ENCODE results near the gene BCL7B. TPM values are rescaled to one million over a fixed set of nuclear protein-coding genes. Genes with fewer than 3 reads are reported as not detected.
"Not testable (repeated sequence)": the region's sequence is repeated elsewhere in the genome, so short reads cannot be mapped to it uniquely, and the experiment has no call there.

The BCL7B gene
- polyA plus RNA-seq, 1 donor (not counting 4 experiments of a cell fraction or from before 2014, with no cell fraction given), result 41.0 TPM

- no peaks in the 10 kb centered on the region for H3K9me3 ChIP-seq (ENCODE audit: control insufficient read depth, low read depth, low read length)
- no peak overlapping the region for H3K4me3 ChIP-seq (ENCODE audit: control insufficient read depth in 2 of 3, extremely low read depth in 1 of 3, insufficient read depth in 2 of 3, low read depth in 1 of 3, low read length in 3 of 3)
- H3K4me2 ChIP-seq (ENCODE audit: control insufficient read depth, extremely low read depth, insufficient read depth, low read depth, low read length), result no peak overlapping the region
- dilution Hi-C loops (cut with MboI; ENCODE audit: extremely low pct_ligation_motif_present, low sequenced_read_pairs), result no loop called here
- no peaks in the 10 kb centered on the region for H3K27me3 ChIP-seq (ENCODE audit: control insufficient read depth, extremely low read depth, insufficient read depth, low read length)
- H3K79me2 ChIP-seq (ENCODE audit: control insufficient read depth, insufficient read depth, low read length), result no peaks in the 10 kb centered on the region
- no peak overlapping the region for H2AFZ ChIP-seq (ENCODE audit: control insufficient read depth, low read length)
- TF ChIP-seq EZH2 (IDR thresholded peaks at IDR 0.05; ENCODE audit: low read length), result no peak
- TF ChIP-seq CTCF (optimal IDR thresholded peaks at IDR 0.05 in 1 of 3, IDR thresholded peaks at IDR 0.05 in 1 of 3, conservative IDR thresholded peaks at IDR 0.05 in 1 of 3; ENCODE audit: extremely low read depth in 1 of 3, insufficient read depth in 2 of 3, low read length in 3 of 3), result no peak
- H3K9ac ChIP-seq (ENCODE audit: control insufficient read depth, extremely low read depth, insufficient read depth, low read length), result no peak overlapping the region
- FAIRE-seq, result no peak
- DNase-seq (ENCODE audit: low read depth, low spot score), result no peak
- H3K27ac ChIP-seq (ENCODE audit: control insufficient read depth, insufficient read depth, low read length), result no peak overlapping the region
- H4K20me1 ChIP-seq (ENCODE audit: control insufficient read depth, extremely low read depth, insufficient read depth, low read length), result no peaks in the 10 kb centered on the region
- peaks cover 2% of the 10 kb centered on the region for H3K4me1 ChIP-seq (ENCODE audit: control insufficient read depth, extremely low read depth, insufficient read depth, low read length)
- H3K36me3 ChIP-seq (ENCODE audit: control insufficient read depth in 2 of 2, extremely low read depth in 1 of 2, insufficient read depth in 2 of 2, low read length in 2 of 2), result peaks cover 0 to 2% of the 10 kb centered on the region in 2 experiments
- no peaks in the 10 kb centered on the region for H3K9me1 ChIP-seq (ENCODE audit: control insufficient read depth, extremely low read depth, insufficient read depth, low read length)
These were observed 26.7 kb downstream of the BCL7B start for GRCh38 chr7:73530800-73531199.

GRCh38 chr7:73526896-73527821 lies 30.3 kb downstream of the BCL7B start:
- no peaks in the 10 kb centered on the region for H3K9me1 ChIP-seq (ENCODE audit: control insufficient read depth, extremely low read depth, insufficient read depth, low read length)
- no peaks in the 10 kb centered on the region for H4K20me1 ChIP-seq (ENCODE audit: control insufficient read depth, extremely low read depth, insufficient read depth, low read length)
- no peak overlapping the region for H3K9ac ChIP-seq (ENCODE audit: control insufficient read depth, extremely low read depth, insufficient read depth, low read length)
- TF ChIP-seq EZH2 (IDR thresholded peaks at IDR 0.05; ENCODE audit: low read length) (no peak), CTCF (optimal IDR thresholded peaks at IDR 0.05 in 1 of 3, IDR thresholded peaks at IDR 0.05 in 1 of 3, conservative IDR thresholded peaks at IDR 0.05 in 1 of 3; ENCODE audit: extremely low read depth in 1 of 3, insufficient read depth in 2 of 3, low read length in 3 of 3) (no peak)
- H3K27ac ChIP-seq (ENCODE audit: control insufficient read depth, insufficient read depth, low read length), result no peak overlapping the region
- peaks cover 2% of the 10 kb centered on the region for H3K4me1 ChIP-seq (ENCODE audit: control insufficient read depth, extremely low read depth, insufficient read depth, low read length)
- no peak overlapping the region for H3K4me3 ChIP-seq (ENCODE audit: control insufficient read depth in 2 of 3, extremely low read depth in 1 of 3, insufficient read depth in 2 of 3, low read depth in 1 of 3, low read length in 3 of 3)
- dilution Hi-C loops (cut with MboI; ENCODE audit: extremely low pct_ligation_motif_present, low sequenced_read_pairs), result no loop called here
- no peak for DNase-seq (ENCODE audit: low read depth, low spot score)
- no peaks in the 10 kb centered on the region for H3K27me3 ChIP-seq (ENCODE audit: control insufficient read depth, extremely low read depth, insufficient read depth, low read length)
- FAIRE-seq, result no peak
- no peak overlapping the region for H3K4me2 ChIP-seq (ENCODE audit: control insufficient read depth, extremely low read depth, insufficient read depth, low read depth, low read length)
- H3K9me3 ChIP-seq (ENCODE audit: control insufficient read depth, low read depth, low read length), result no peaks in the 10 kb centered on the region
- no peaks in the 10 kb centered on the region for H3K79me2 ChIP-seq (ENCODE audit: control insufficient read depth, insufficient read depth, low read length)
- no peak overlapping the region for H2AFZ ChIP-seq (ENCODE audit: control insufficient read depth, low read length)
- no peaks in the 10 kb centered on the region for H3K36me3 ChIP-seq (ENCODE audit: control insufficient read depth in 2 of 2, extremely low read depth in 1 of 2, insufficient read depth in 2 of 2, low read length in 2 of 2)

- DNase-seq (ENCODE audit: low read depth, low spot score); H3K9ac ChIP-seq (ENCODE audit: control insufficient read depth, extremely low read depth, insufficient read depth, low read length); H3K27me3 ChIP-seq (ENCODE audit: control insufficient read depth, extremely low read depth, insufficient read depth, low read length); H3K36me3 ChIP-seq (ENCODE audit: control insufficient read depth in 2 of 2, extremely low read depth in 1 of 2, insufficient read depth in 2 of 2, low read length in 2 of 2); H3K9me1 ChIP-seq (ENCODE audit: control insufficient read depth, extremely low read depth, insufficient read depth, low read length); H2AFZ ChIP-seq (ENCODE audit: control insufficient read depth, low read length); dilution Hi-C loops (cut with MboI; ENCODE audit: extremely low pct_ligation_motif_present, low sequenced_read_pairs); H3K4me2 ChIP-seq (ENCODE audit: control insufficient read depth, extremely low read depth, insufficient read depth, low read depth, low read length); H3K4me1 ChIP-seq (ENCODE audit: control insufficient read depth, extremely low read depth, insufficient read depth, low read length); FAIRE-seq; H3K4me3 ChIP-seq (ENCODE audit: control insufficient read depth in 2 of 3, extremely low read depth in 1 of 3, insufficient read depth in 2 of 3, low read depth in 1 of 3, low read length in 3 of 3); H3K79me2 ChIP-seq (ENCODE audit: control insufficient read depth, insufficient read depth, low read length); H4K20me1 ChIP-seq (ENCODE audit: control insufficient read depth, extremely low read depth, insufficient read depth, low read length); H3K27ac ChIP-seq (ENCODE audit: control insufficient read depth, insufficient read depth, low read length); H3K9me3 ChIP-seq (ENCODE audit: control insufficient read depth, low read depth, low read length): not testable (repeated sequence)
These were observed 31.4 kb downstream of the BCL7B start for GRCh38 chr7:73526158-73526494.
